ENCODE data around the gene SLC13A2.
"Not testable (repeated sequence)": the region's sequence is repeated elsewhere in the genome, so short reads cannot be mapped to it uniquely, and the experiment has no call there.

Gene SLC13A2

GRCh38 chr17:28518578-28518977 is 45.1 kb downstream of the SLC13A2 start:
- H3K36me3 ChIP-seq (ENCODE audit: control insufficient read depth, insufficient read depth, low read length): no peaks in the 10 kb centered on the region
- no peak for DNase-seq (ENCODE audit: extremely low read depth, insufficient read length)
- no peak for TF ChIP-seq CTCF (IDR thresholded peaks at IDR 0.05; ENCODE audit: insufficient read depth, low read length, poor library complexity, severe bottlenecking)
- H3K27me3 ChIP-seq (replicated peaks; ENCODE audit: control insufficient read depth, insufficient read depth, low read length): no peaks in the 10 kb centered on the region; the same call in 1 of the 2 replicates
- H3K4me3 ChIP-seq (replicated peaks; ENCODE audit: low read depth, low read length): no peak overlapping the region

GRCh38 chr17:28519236-28519635 is 45.8 kb downstream of the SLC13A2 start:
- H3K27me3 ChIP-seq (replicated peaks; ENCODE audit: control insufficient read depth, insufficient read depth, low read length): no peaks in the 10 kb centered on the region
- H3K36me3 ChIP-seq (ENCODE audit: control insufficient read depth, insufficient read depth, low read length): no peaks in the 10 kb centered on the region
- no peak for TF ChIP-seq CTCF (IDR thresholded peaks at IDR 0.05; ENCODE audit: insufficient read depth, low read length, poor library complexity, severe bottlenecking)
- DNase-seq (ENCODE audit: extremely low read depth, insufficient read length): no peak
- no peak overlapping the region for H3K4me3 ChIP-seq (replicated peaks; ENCODE audit: low read depth, low read length)

DNA sequence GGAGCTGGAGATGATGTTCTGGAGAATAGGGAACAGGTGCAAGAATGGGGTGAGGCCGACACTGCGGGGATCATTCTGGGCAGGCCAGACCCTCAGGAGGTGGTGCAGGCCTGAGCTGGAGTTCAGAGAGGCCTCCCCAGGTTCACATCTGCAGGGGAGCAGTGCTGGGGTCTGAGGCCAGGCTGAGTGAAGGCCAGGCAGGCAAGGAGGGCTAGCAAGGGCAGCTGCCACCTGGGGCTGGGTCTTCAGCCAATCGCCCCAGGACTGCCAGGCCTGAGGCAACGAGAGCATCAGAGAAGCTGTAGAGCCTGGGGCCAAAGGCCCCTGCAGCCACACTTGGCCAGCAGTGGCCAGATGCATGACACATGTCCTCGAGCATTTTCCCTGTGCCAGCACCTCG is 47.2 kb downstream of the SLC13A2 start:
- no peak for DNase-seq (ENCODE audit: extremely low read depth, insufficient read length)
- H3K27me3 ChIP-seq (replicated peaks; ENCODE audit: control insufficient read depth, insufficient read depth, low read length): no peaks in the 10 kb centered on the region
- no peak overlapping the region for H3K4me3 ChIP-seq (replicated peaks; ENCODE audit: low read depth, low read length)
- no peak for TF ChIP-seq CTCF (IDR thresholded peaks at IDR 0.05; ENCODE audit: insufficient read depth, low read length, poor library complexity, severe bottlenecking)
- no peaks in the 10 kb centered on the region for H3K36me3 ChIP-seq (ENCODE audit: control insufficient read depth, insufficient read depth, low read length)

- no peaks in the 10 kb centered on the region for H3K36me3 ChIP-seq (ENCODE audit: control insufficient read depth, insufficient read depth, low read length)
- no peak overlapping the region for H3K4me3 ChIP-seq (replicated peaks; ENCODE audit: low read depth, low read length)
- TF ChIP-seq CTCF (IDR thresholded peaks at IDR 0.05; ENCODE audit: insufficient read depth, low read length, poor library complexity, severe bottlenecking): no peak
- no peaks in the 10 kb centered on the region for H3K27me3 ChIP-seq (replicated peaks; ENCODE audit: control insufficient read depth, insufficient read depth, low read length)
- DNase-seq (ENCODE audit: extremely low read depth, insufficient read length): no peak
These were observed 48.1 kb downstream of the SLC13A2 start for GRCh38 chr17:28521311-28522085.

- not testable (repeated sequence) for H3K36me3 ChIP-seq (ENCODE audit: control insufficient read depth, insufficient read depth, low read length); DNase-seq (ENCODE audit: extremely low read depth, insufficient read length); H3K4me3 ChIP-seq (replicated peaks; ENCODE audit: low read depth, low read length); H3K27me3 ChIP-seq (replicated peaks; ENCODE audit: control insufficient read depth, insufficient read depth, low read length)
These were observed 48.8 kb downstream of the SLC13A2 start for GRCh38 chr17:28522281-28522680.

- no peak for TF ChIP-seq CTCF (IDR thresholded peaks at IDR 0.05; ENCODE audit: insufficient read depth, low read length, poor library complexity, severe bottlenecking)
- DNase-seq (ENCODE audit: extremely low read depth, insufficient read length): no peak
- no peak overlapping the region for H3K4me3 ChIP-seq (replicated peaks; ENCODE audit: low read depth, low read length)
- H3K36me3 ChIP-seq (ENCODE audit: control insufficient read depth, insufficient read depth, low read length): no peaks in the 10 kb centered on the region
- H3K27me3 ChIP-seq (replicated peaks; ENCODE audit: control insufficient read depth, insufficient read depth, low read length): no peaks in the 10 kb centered on the region
These were observed 49.7 kb downstream of the SLC13A2 start for GRCh38 chr17:28523186-28523585.

All from GM06990 (cell line).